22Rv1 (cell line): ENCODE data around the gene RERE.

Experiments used
- CTCF ChIP-seq: fragments of 450-650 bp; IDR thresholded peaks from 2 replicates; pipeline ENCODE4 v1.5.1; 2017; ENCODE audit warnings: mild to moderate bottlenecking
- ZFX ChIP-seq: fragments of 450-650 bp; IDR thresholded peaks from 2 replicates; pipeline ENCODE4 v1.6.1; 2017; ENCODE audit warnings: antibody characterized with exemption, borderline replicate concordance

GRCh38 chr1:8472668-8473067 is 344.8 kb downstream of the RERE start:
- TF ChIP-seq CTCF: no peak
- no peak for TF ChIP-seq ZFX
